Measurements from ENCODE around the gene GPR107. TPM values are rescaled to one million over a fixed set of nuclear protein-coding genes. Genes with fewer than 3 reads are reported as not detected.

GPR107 gene
- total and polyA plus RNA-seq, 2 experiments from 2014 or later, result 10.6 to 25.6 TPM

- H3K9me2 ChIP-seq (replicated peaks; ENCODE audit: insufficient read depth), result no peaks in the 10 kb centered on the region
- WGBS (ENCODE audit: low lambda C conversion rate, missing lambda C conversion rate), result 98% methylated on average over 3 of the region's 3 CpGs
- no peak for DNase-seq (ENCODE audit: low spot score)
- H3K79me2 ChIP-seq, result no peaks in the 10 kb centered on the region
- H4K20me1 ChIP-seq (ENCODE audit: insufficient read depth, poor library complexity, severe bottlenecking), result no peaks in the 10 kb centered on the region
- no peak overlapping the region for H2AFZ ChIP-seq
- TF ChIP-seq EZH2 (IDR thresholded peaks at IDR 0.05; ENCODE audit: borderline replicate concordance) (no peak), CTCF (IDR thresholded peaks at IDR 0.05; ENCODE audit: poor library complexity) (no peak), EZH2phosphoT487 (IDR thresholded peaks at IDR 0.05; ENCODE audit: low read depth, severe bottlenecking, unreplicated experiment) (no peak)
- no peak overlapping the region for H3K4me2 ChIP-seq
- H3K4me1 ChIP-seq (ENCODE audit: insufficient read depth), result no peaks in the 10 kb centered on the region
- no peaks in the 10 kb centered on the region for H3K27me3 ChIP-seq
- H3K4me3 ChIP-seq, result no peak overlapping the region
- no peak overlapping the region for H3K27ac ChIP-seq
- no peaks in the 10 kb centered on the region for H3K36me3 ChIP-seq (replicated peaks; ENCODE audit: insufficient read depth, low read depth)
- H3K9me3 ChIP-seq (ENCODE audit: low read depth), result no peaks in the 10 kb centered on the region
These were observed 107.3 kb downstream of the GPR107 start for GRCh38 chr9:130160862-130161470.

DNA sequence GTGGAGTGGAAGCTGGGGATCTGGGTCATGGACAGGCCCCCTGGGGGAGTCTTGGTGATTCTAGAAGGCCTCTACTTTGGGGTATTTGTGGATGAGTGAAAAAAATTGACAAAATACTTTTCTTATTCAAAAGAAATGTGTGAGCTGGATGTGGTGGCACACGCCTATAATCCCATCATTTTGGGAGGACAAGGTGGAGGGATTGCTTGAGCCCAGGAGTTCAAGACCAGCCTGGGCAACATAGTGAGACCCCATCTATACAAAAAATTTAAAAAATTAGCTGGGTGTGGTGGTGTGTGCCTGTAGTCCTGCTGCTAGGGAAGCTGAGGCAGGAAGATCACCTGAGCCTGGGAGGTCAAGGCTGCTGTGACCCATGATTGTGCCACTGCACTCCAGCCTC lies 111.9 kb downstream of the GPR107 start:
- Histone ChIP-seq H3K36me3 (replicated peaks; ENCODE audit: insufficient read depth, low read depth) (no peaks in the 10 kb centered on the region), H3K79me2 (no peaks in the 10 kb centered on the region), H3K4me1 (ENCODE audit: insufficient read depth) (no peaks in the 10 kb centered on the region), H4K20me1 (ENCODE audit: insufficient read depth, poor library complexity, severe bottlenecking) (no peaks in the 10 kb centered on the region), H3K4me3 (no peak overlapping the region), H3K9me2 (replicated peaks; ENCODE audit: insufficient read depth) (no peaks in the 10 kb centered on the region), H3K27me3 (no peaks in the 10 kb centered on the region), H3K27ac (no peak overlapping the region), H2AFZ (no peak overlapping the region), H3K4me2 (no peak overlapping the region), H3K9me3 (ENCODE audit: low read depth) (no peaks in the 10 kb centered on the region)
- TF ChIP-seq CTCF (IDR thresholded peaks at IDR 0.05; ENCODE audit: poor library complexity) (no peak), EZH2phosphoT487 (IDR thresholded peaks at IDR 0.05; ENCODE audit: low read depth, severe bottlenecking, unreplicated experiment) (no peak), EZH2 (IDR thresholded peaks at IDR 0.05; ENCODE audit: borderline replicate concordance) (no peak)
- DNase-seq (ENCODE audit: low spot score), result no peak
- WGBS (ENCODE audit: low lambda C conversion rate, missing lambda C conversion rate), result 100% methylated on average over 1 of the region's 1 CpG

- H3K36me3 ChIP-seq (replicated peaks; ENCODE audit: insufficient read depth, low read depth), result no peaks in the 10 kb centered on the region
- no peak overlapping the region for H3K4me2 ChIP-seq
- WGBS (ENCODE audit: low lambda C conversion rate, missing lambda C conversion rate), result 93% methylated on average over 4 of the region's 4 CpGs
- H2AFZ ChIP-seq, result no peak overlapping the region
- no peak for TF ChIP-seq EZH2phosphoT487 (IDR thresholded peaks at IDR 0.05; ENCODE audit: low read depth, severe bottlenecking, unreplicated experiment)
- TF ChIP-seq CTCF (IDR thresholded peaks at IDR 0.05; ENCODE audit: poor library complexity), result no peak
- TF ChIP-seq EZH2 (IDR thresholded peaks at IDR 0.05; ENCODE audit: borderline replicate concordance), result no peak
- H4K20me1 ChIP-seq (ENCODE audit: insufficient read depth, poor library complexity, severe bottlenecking), result no peaks in the 10 kb centered on the region
- no peak overlapping the region for H3K27ac ChIP-seq
- no peaks in the 10 kb centered on the region for H3K9me3 ChIP-seq (ENCODE audit: low read depth)
- no peaks in the 10 kb centered on the region for H3K27me3 ChIP-seq
- H3K4me1 ChIP-seq (ENCODE audit: insufficient read depth), result peaks cover under 1% of the 10 kb centered on the region
- no peak for DNase-seq (ENCODE audit: low spot score)
- no peak overlapping the region for H3K4me3 ChIP-seq
- H3K79me2 ChIP-seq, result no peaks in the 10 kb centered on the region
- no peaks in the 10 kb centered on the region for H3K9me2 ChIP-seq (replicated peaks; ENCODE audit: insufficient read depth)
These were observed 112.7 kb downstream of the GPR107 start for GRCh38 chr9:130166399-130166798.

Data from hepatocyte (in vitro differentiated cells).